IMR-90 (cell line): Measurements from ENCODE around the gene TRIML1. TPM values are rescaled to one million over a fixed set of nuclear protein-coding genes. Genes with fewer than 3 reads are reported as not detected.

Experiments used
- ATAC-seq: fragments of 200-7000 bp; cut with Tn5 transposase; 2 replicates; pipeline ENCODE4 v1.9.1; 2020; ENCODE audit warnings: low read depth, mild to moderate bottlenecking, moderate library complexity
- Bru-seq: library from RNA; stranded (reverse); fragments of 400-500 nt; gene quantifications from one replicate; lab custom pipeline; 2021; lab: Mats Ljungman, UMichigan
- BruChase-seq, 2 experiments: library from RNA; stranded (reverse); fragments of 400-500 nt; gene quantifications; one replicate each; lab custom pipeline; 2021; lab: Mats Ljungman, UMichigan
- BruUV-seq: library from RNA; stranded (reverse); fragments of 400-500 nt; replicated peaks from 2 replicates; lab custom pipeline; 2021; lab: Mats Ljungman, UMichigan
- CTCF ChIA-PET: fragments of 300-600 bp; formaldehyde crosslinking; extraction: SDS; loops from one replicate; lab custom pipeline; 2021; ENCODE audit warnings: antibody characterized with exemption; lab: Yijun Ruan, JAX
- POLR2A ChIA-PET: fragments of 300-600 bp; sonication (Branson Sonifier 250); formaldehyde crosslinking; loops from one replicate; lab custom pipeline; 2022; ENCODE audit warnings: antibody characterized with exemption; ENCODE audit not compliant: unreplicated experiment; lab: Charles Lee
- DNase-seq: peaks from one replicate; pipeline ENCODE4 v3.0.0; 2013
- H2AFZ ChIP-seq: replicated peaks from 2 replicates; pipeline ENCODE3; 2013; ENCODE audit warnings: low read length, mild to moderate bottlenecking; ENCODE audit not compliant: poor library complexity
- H2AK5ac ChIP-seq: 2 replicates; pipeline ENCODE4 v1.6.1; 2013; ENCODE audit warnings: low read depth, low read length, inconsistent platforms
- H2AK9ac ChIP-seq: replicated peaks from 2 replicates; pipeline ENCODE3; 2013; ENCODE audit warnings: mild to moderate bottlenecking, low read depth, low read length, moderate library complexity; ENCODE audit not compliant: poor library complexity
- H2BK120ac ChIP-seq: 2 replicates; pipeline ENCODE4 v1.6.1; 2013; ENCODE audit warnings: low read depth, low read length, inconsistent platforms
- H2BK15ac ChIP-seq: 3 replicates; pipeline ENCODE4 v1.6.1; 2013; ENCODE audit warnings: low read depth, low read length, inconsistent platforms
- H2BK20ac ChIP-seq: 2 replicates; pipeline ENCODE4 v1.6.1; 2013; ENCODE audit warnings: low read depth, mild to moderate bottlenecking, inconsistent platforms, low read length, moderate library complexity
- H2BK5ac ChIP-seq: 2 replicates; pipeline ENCODE4 v1.6.1; 2013; ENCODE audit warnings: mild to moderate bottlenecking, low read depth, low read length, inconsistent platforms; ENCODE audit not compliant: poor library complexity, severe bottlenecking
- H3K14ac ChIP-seq: replicated peaks from 2 replicates; pipeline ENCODE4 v1.6.1; 2013; ENCODE audit warnings: low read depth, low read length, inconsistent platforms
- H3K18ac ChIP-seq: 2 replicates; pipeline ENCODE4 v1.6.1; 2013; ENCODE audit warnings: low read depth, low read length, control low read depth
- H3K23ac ChIP-seq: 2 replicates; pipeline ENCODE4 v1.6.1; 2013; ENCODE audit warnings: low read depth, low read length, inconsistent platforms
- H3K27ac ChIP-seq: 2 replicates; pipeline ENCODE4 v1.5.1; 2013; ENCODE audit warnings: mild to moderate bottlenecking, control low read depth, low read length; ENCODE audit not compliant: insufficient read depth
- H3K27me3 ChIP-seq: 2 replicates; pipeline ENCODE4 v1.6.1; 2013; ENCODE audit warnings: low read length; ENCODE audit not compliant: control insufficient read depth, insufficient read depth
- H3K36me3 ChIP-seq: 2 replicates; pipeline ENCODE4 v1.6.1; 2013; ENCODE audit warnings: low read length, mixed read lengths; ENCODE audit not compliant: control insufficient read depth, insufficient read depth
- H3K4ac ChIP-seq: 2 replicates; pipeline ENCODE4 v1.6.1; 2013; ENCODE audit warnings: low read depth, low read length, inconsistent platforms
- H3K4me1 ChIP-seq: 2 replicates; pipeline ENCODE4 v1.6.1; 2013; ENCODE audit warnings: low read length, mixed read lengths; ENCODE audit not compliant: control insufficient read depth, insufficient read depth
- H3K4me2 ChIP-seq: 2 replicates; pipeline ENCODE4 v1.6.1; 2013; ENCODE audit warnings: low read depth, mild to moderate bottlenecking, control low read depth, low read length, moderate library complexity
- H3K4me3 ChIP-seq: 2 replicates; pipeline ENCODE4 v1.5.1; 2013; ENCODE audit warnings: low read depth, mild to moderate bottlenecking, control low read depth, low read length, moderate library complexity; ENCODE audit not compliant: insufficient read depth
- H3K56ac ChIP-seq: 2 replicates; pipeline ENCODE4 v1.6.1; 2013; ENCODE audit warnings: low read length, inconsistent platforms; ENCODE audit not compliant: insufficient read depth; ENCODE audit errors: extremely low read depth
- H3K79me1 ChIP-seq, 2 experiments: 2 replicates each; pipeline ENCODE4 v1.6.1; 2013; ENCODE audit warnings: low read length in 2 of 2, inconsistent platforms in 1 of 2, low read depth in 1 of 2
- H3K9ac ChIP-seq: 2 replicates; pipeline ENCODE4 v1.6.1; 2013; ENCODE audit warnings: low read depth, low read length, control low read depth
- H3K9me1 ChIP-seq: 2 replicates; pipeline ENCODE4 v1.6.1; 2013; ENCODE audit warnings: low read length, inconsistent platforms; ENCODE audit not compliant: insufficient read depth
- H3K9me3 ChIP-seq: 2 replicates; pipeline ENCODE4 v1.6.1; 2013; ENCODE audit warnings: low read length; ENCODE audit not compliant: control insufficient read depth, insufficient read depth
- H4K20me1 ChIP-seq: 2 replicates; pipeline ENCODE4 v1.6.1; 2013; ENCODE audit warnings: low read length, inconsistent platforms; ENCODE audit not compliant: insufficient read depth
- H4K5ac ChIP-seq: 2 replicates; pipeline ENCODE4 v1.6.1; 2013; ENCODE audit warnings: mild to moderate bottlenecking, low read depth, low read length, control low read depth
- H4K8ac ChIP-seq, 2 experiments: 2 replicates each; pipeline ENCODE4 v1.6.1; 2013; ENCODE audit warnings: low read depth in 2 of 2, low read length in 2 of 2, control low read depth in 1 of 2, inconsistent platforms in 1 of 2
- H4K91ac ChIP-seq: 2 replicates; pipeline ENCODE4 v1.6.1; 2013; ENCODE audit warnings: low read depth, low read length, inconsistent platforms; ENCODE audit not compliant: insufficient read depth
- BHLHE40 ChIP-seq: fragments of 150-350 bp; IDR thresholded peaks from 2 replicates; pipeline ENCODE4 v1.6.1; 2016; ENCODE audit warnings: mild to moderate bottlenecking, low read depth, low read length
- CHD1 ChIP-seq: IDR thresholded peaks from 2 replicates; pipeline ENCODE4 v1.6.1; 2012; ENCODE audit warnings: low read depth, low read length, improper control_type of control experiment
- FOS ChIP-seq: fragments of 150-350 bp; IDR thresholded peaks from 2 replicates; pipeline ENCODE4 v1.6.1; 2016; ENCODE audit warnings: low read depth, low read length
- MAFK ChIP-seq: IDR thresholded peaks from 2 replicates; pipeline ENCODE4 v1.6.1; 2012; ENCODE audit warnings: low read depth, low read length, improper control_type of control experiment
- MAZ ChIP-seq: IDR thresholded peaks from 2 replicates; pipeline ENCODE4 v1.6.1; 2012; ENCODE audit warnings: low read depth, mild to moderate bottlenecking, low read length, improper control_type of control experiment, moderate library complexity, borderline replicate concordance
- MXI1 ChIP-seq: IDR thresholded peaks from 2 replicates; pipeline ENCODE4 v1.6.1; 2012; ENCODE audit warnings: low read depth, mild to moderate bottlenecking, low read length, moderate library complexity, borderline replicate concordance
- NFE2L2 ChIP-seq: fragments of 150-350 bp; IDR thresholded peaks from 2 replicates; pipeline ENCODE4 v1.6.1; 2016; ENCODE audit warnings: low read depth, mild to moderate bottlenecking, low read length
- POLR2A ChIP-seq: IDR thresholded peaks from 2 replicates; pipeline ENCODE4 v1.6.1; 2012; ENCODE audit warnings: mild to moderate bottlenecking, low read depth, low read length
- RCOR1 ChIP-seq: IDR thresholded peaks from 2 replicates; pipeline ENCODE4 v1.6.1; 2012; ENCODE audit warnings: mild to moderate bottlenecking, low read length, improper control_type of control experiment; ENCODE audit not compliant: insufficient replicate concordance
- RFX5 ChIP-seq: IDR thresholded peaks from 2 replicates; pipeline ENCODE4 v1.8.0; 2012; ENCODE audit warnings: low read depth, mild to moderate bottlenecking, low read length, moderate library complexity
- WGBS, 2 experiments: methylation state at CpG; one replicate each; pipeline versions ENCODE4 v1.1.5 to v1.1.7; 2013; ENCODE audit warnings: missing lambda C conversion rate in 2 of 2; ENCODE audit not compliant: insufficient read length in 1 of 2; ENCODE audit errors: extremely low coverage in 2 of 2; 5-methylcytosine and 5-hydroxymethylcytosine counted together
- dilution Hi-C: fragments of 300-500 bp; cut with HindIII; formaldehyde crosslinking; loops from one replicate; pipeline ENCODE4 v1.14.3; 2018; ENCODE audit warnings: low sequenced_read_pairs; ENCODE audit not compliant: unreplicated experiment
- in situ Hi-C: fragments of 300-500 bp; cut with MboI; formaldehyde crosslinking; loops from 3 replicates; pipeline ENCODE4 v1.14.3; 2019; ENCODE audit warnings: low sequenced_read_pairs, inconsistent platforms, mixed read lengths
- intact Hi-C: fragments of 100-400 bp; cut with micrococcal nuclease; formaldehyde crosslinking; loops from 2 replicates; pipeline ENCODE4 v1.10.0; 2022
- long read RNA-seq: library from polyadenylated mRNA; unstranded; transcript quantifications from one replicate; pipeline ENCODE4 v2.0.0, GENCODE V29; 2021; ENCODE audit not compliant: unreplicated experiment
- polyA plus RNA-seq, 3 experiments: library from polyadenylated mRNA; depleted of rRNA; stranded (reverse); fragments of >200 nt; gene quantifications; 2 replicates each; pipeline ENCODE4 v1.2.3, GENCODE V29; 2012; ENCODE audit warnings: low replicate concordance in 1 of 3
- total RNA-seq: library from RNA; depleted of rRNA; stranded (reverse); fragments of >200 nt; gene quantifications from 2 replicates; pipeline ENCODE4 v1.2.3, GENCODE V29; 2012; rRNA removed
- TF ChIP-seq, protein P1 (sequence below): fragments of 150-350 bp; IDR thresholded peaks from 2 replicates; pipeline ENCODE4 v1.6.1; 2017; ENCODE audit warnings: mild to moderate bottlenecking, antibody characterized with exemption, low read length, low read depth
- TF ChIP-seq, protein P2 (sequence below): fragments of 150-350 bp; IDR thresholded peaks from 2 replicates; pipeline ENCODE4 v1.6.1; 2016; ENCODE audit warnings: low read depth, mild to moderate bottlenecking, low read length, moderate library complexity, borderline replicate concordance

The TRIML1 gene, protein sequence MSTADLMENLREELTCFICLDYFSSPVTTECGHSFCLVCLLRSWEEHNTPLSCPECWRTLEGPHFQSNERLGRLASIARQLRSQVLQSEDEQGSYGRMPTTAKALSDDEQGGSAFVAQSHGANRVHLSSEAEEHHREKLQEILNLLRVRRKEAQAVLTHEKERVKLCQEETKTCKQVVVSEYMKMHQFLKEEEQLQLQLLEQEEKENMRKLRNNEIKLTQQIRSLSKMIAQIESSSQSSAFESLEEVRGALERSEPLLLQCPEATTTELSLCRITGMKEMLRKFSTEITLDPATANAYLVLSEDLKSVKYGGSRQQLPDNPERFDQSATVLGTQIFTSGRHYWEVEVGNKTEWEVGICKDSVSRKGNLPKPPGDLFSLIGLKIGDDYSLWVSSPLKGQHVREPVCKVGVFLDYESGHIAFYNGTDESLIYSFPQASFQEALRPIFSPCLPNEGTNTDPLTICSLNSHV
- not detected in 2 replicates for total RNA-seq
- not detected in 2 replicates for polyA plus RNA-seq (2012; rRNA removed)
- not detected in 2 replicates for polyA plus RNA-seq (2012; cell fraction: cytosol; rRNA removed)
- polyA plus RNA-seq (2012; cell fraction: nucleus; rRNA removed; ENCODE audit: low replicate concordance) = not detected in 2 replicates
- not detected for Bru-seq, nascent RNA
- BruChase-seq, experiment 1, labeled RNA remaining after a 6-hour chase = not detected
- BruChase-seq, experiment 2, labeled RNA remaining after a 2-hour chase = not detected
- long read RNA-seq = 0 reads

DNA sequence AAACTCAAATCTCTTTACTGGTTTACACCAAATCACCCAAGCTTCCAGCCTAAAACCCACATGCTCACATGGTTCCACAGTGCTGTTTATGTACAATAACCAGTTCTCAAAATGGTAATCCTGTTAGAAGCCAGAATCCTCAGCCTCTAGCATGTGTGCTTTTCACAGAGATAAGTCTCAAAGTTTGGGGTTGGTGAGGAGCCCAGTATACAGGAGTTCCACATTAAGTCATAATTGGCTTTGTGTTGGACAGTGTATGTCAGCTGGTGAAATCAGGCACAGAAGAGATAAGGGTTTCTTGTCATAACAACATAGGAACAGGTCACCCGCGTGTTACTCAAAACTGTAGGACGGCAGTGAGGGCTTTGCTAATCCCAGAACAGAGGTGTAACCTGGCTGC is at the start of gene TRIML1:
Gene TRIML1, plus strand, starts transcription at position 301 of the 400 bp plus-strand sequence. CDS start 118 bp downstream, outside the sequence.
- Histone ChIP-seq H4K20me1 (no peaks in the 10 kb centered on the region), H3K9me1 (no peaks in the 10 kb centered on the region), H3K9ac (no peak within 1 kb of the TSS), H4K5ac (no peak within 1 kb of the TSS), H3K36me3 (no peaks in the 10 kb centered on the region), H2BK15ac (no peak within 1 kb of the TSS), H3K4ac (no peak within 1 kb of the TSS), H3K27ac (no peak within 1 kb of the TSS), H4K8ac (no peak within 1 kb of the TSS), H3K23ac (no peak within 1 kb of the TSS), H2AK5ac (no peak within 1 kb of the TSS), H2BK5ac (no peak within 1 kb of the TSS), H2BK120ac (no peak within 1 kb of the TSS), H2BK20ac (no peak within 1 kb of the TSS; the same call in 1 of the 2 replicates), H3K14ac (peak within 1 kb of the TSS; percentile 51; the same call in 1 of the 2 replicates), H4K91ac (no peak within 1 kb of the TSS), H3K9me3 (no peaks in the 10 kb centered on the region), H3K27me3 (no peaks in the 10 kb centered on the region), H2AFZ (peak within 1 kb of the TSS; percentile 86), H3K56ac (no peak within 1 kb of the TSS), H3K79me1 (no peaks in the 10 kb centered on the region), H2AK9ac (peak within 1 kb of the TSS; percentile 53), H3K4me1 (no peaks in the 10 kb centered on the region), H3K4me2 (no peak within 1 kb of the TSS), H3K4me3 (no peak within 1 kb of the TSS), H3K18ac (no peak within 1 kb of the TSS)
- in situ Hi-C loops (no loop called here), dilution Hi-C loops (no loop called here), intact Hi-C loops (no loop called here)
- DNase-seq (no peak), ATAC-seq (no peak)
- no CpG with 5 or more reads among the region's 3 CpGs for WGBS, 2 experiments
- ChIA-PET CTCF (no interaction called here), POLR2A (no interaction called here)
- no TSS peak for BruUV-seq
- TF ChIP-seq POLR2A (no peak), FOS (no peak), RFX5 (no peak), CHD1 (no peak), MAFK (no peak), BHLHE40 (no peak), MXI1 (no peak), RCOR1 (no peak), MAZ (no peak), NFE2L2 (no peak)
- TF ChIP-seq, protein P1, sequence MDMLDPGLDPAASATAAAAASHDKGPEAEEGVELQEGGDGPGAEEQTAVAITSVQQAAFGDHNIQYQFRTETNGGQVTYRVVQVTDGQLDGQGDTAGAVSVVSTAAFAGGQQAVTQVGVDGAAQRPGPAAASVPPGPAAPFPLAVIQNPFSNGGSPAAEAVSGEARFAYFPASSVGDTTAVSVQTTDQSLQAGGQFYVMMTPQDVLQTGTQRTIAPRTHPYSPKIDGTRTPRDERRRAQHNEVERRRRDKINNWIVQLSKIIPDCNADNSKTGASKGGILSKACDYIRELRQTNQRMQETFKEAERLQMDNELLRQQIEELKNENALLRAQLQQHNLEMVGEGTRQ = no peak
- TF ChIP-seq, protein P2, sequence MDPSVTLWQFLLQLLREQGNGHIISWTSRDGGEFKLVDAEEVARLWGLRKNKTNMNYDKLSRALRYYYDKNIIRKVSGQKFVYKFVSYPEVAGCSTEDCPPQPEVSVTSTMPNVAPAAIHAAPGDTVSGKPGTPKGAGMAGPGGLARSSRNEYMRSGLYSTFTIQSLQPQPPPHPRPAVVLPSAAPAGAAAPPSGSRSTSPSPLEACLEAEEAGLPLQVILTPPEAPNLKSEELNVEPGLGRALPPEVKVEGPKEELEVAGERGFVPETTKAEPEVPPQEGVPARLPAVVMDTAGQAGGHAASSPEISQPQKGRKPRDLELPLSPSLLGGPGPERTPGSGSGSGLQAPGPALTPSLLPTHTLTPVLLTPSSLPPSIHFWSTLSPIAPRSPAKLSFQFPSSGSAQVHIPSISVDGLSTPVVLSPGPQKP = no peak
